PC-3 (cell line): Measurements from ENCODE around the gene NOP14. TPM values are rescaled to one million over a fixed set of nuclear protein-coding genes. Genes with fewer than 3 reads are reported as not detected.

ENCODE experiments used
- ATAC-seq: fragments of 200-7000 bp; cut with Tn5 transposase; 2 replicates; pipeline ENCODE4 v1.9.1; 2020; ENCODE audit warnings: mild to moderate bottlenecking, moderate library complexity
- BruUV-seq: library from RNA; stranded (reverse); fragments of 400-500 nt; replicated peaks from 2 replicates; lab custom pipeline; 2021; lab: Mats Ljungman, UMichigan
- CTCF ChIA-PET: fragments of 300-600 bp; sonication (Branson Sonifier 250); formaldehyde crosslinking; loops from one replicate; lab custom pipeline; 2022; ENCODE audit warnings: antibody characterized with exemption; lab: Charles Lee
- POLR2A ChIA-PET: fragments of 300-600 bp; sonication (Branson Sonifier 250); formaldehyde crosslinking; loops from one replicate; lab custom pipeline; 2022; ENCODE audit warnings: antibody characterized with exemption; ENCODE audit not compliant: unreplicated experiment; lab: Charles Lee
- DNase-seq: peaks from one replicate; pipeline ENCODE4 v3.0.0-alpha.2; 2015
- H2AFZ ChIP-seq: fragments of 300-600 bp; sonication (generic); 2 replicates; pipeline ENCODE4 v1.6.0; 2016; ENCODE audit warnings: antibody characterized with exemption, low read length
- H3F3A ChIP-seq: fragments of 300-600 bp; sonication (generic); one replicate; pipeline ENCODE4 v1.6.0; 2017; ENCODE audit warnings: antibody characterized with exemption, low read length, control low read depth, mild to moderate bottlenecking; ENCODE audit not compliant: unreplicated experiment
- H3K27ac ChIP-seq: fragments of 300-600 bp; sonication (generic); 2 replicates; pipeline ENCODE4 v1.5.1; 2016; ENCODE audit warnings: mild to moderate bottlenecking, low read length
- H3K27me3 ChIP-seq: fragments of 300-600 bp; sonication (generic); 2 replicates; pipeline ENCODE4 v1.6.1; 2016; ENCODE audit warnings: low read length, mixed read lengths
- H3K36me3 ChIP-seq: fragments of 300-600 bp; sonication (generic); 2 replicates; pipeline ENCODE4 v1.6.1; 2016; ENCODE audit warnings: low read depth, mixed run types, low read length, mixed read lengths
- H3K4me1 ChIP-seq: fragments of 300-600 bp; sonication (generic); 2 replicates; pipeline ENCODE4 v1.5.1; 2016; ENCODE audit warnings: low read length; ENCODE audit not compliant: insufficient read depth
- H3K4me2 ChIP-seq: fragments of 300-600 bp; sonication (generic); 2 replicates; pipeline ENCODE4 v1.6.0; 2016; ENCODE audit warnings: low read length
- H3K4me3 ChIP-seq: fragments of 300-600 bp; sonication (generic); 2 replicates; pipeline ENCODE4 v1.5.1; 2016; ENCODE audit warnings: mild to moderate bottlenecking, low read length, mixed read lengths
- H3K79me2 ChIP-seq: fragments of 300-600 bp; sonication (generic); 2 replicates; pipeline ENCODE4 v1.6.1; 2017; ENCODE audit warnings: low read length, mixed read lengths
- H3K9ac ChIP-seq: fragments of 300-600 bp; sonication (generic); 2 replicates; pipeline ENCODE4 v1.6.0; 2016; ENCODE audit warnings: mild to moderate bottlenecking, low read length
- H3K9me2 ChIP-seq: fragments of 300-600 bp; sonication (generic); replicated peaks from 2 replicates; pipeline ENCODE4 v1.6.1; 2016; ENCODE audit warnings: mixed run types, low read length, mixed read lengths
- H3K9me3 ChIP-seq: fragments of 300-600 bp; sonication (generic); 2 replicates; pipeline ENCODE4 v1.6.1; 2016; ENCODE audit warnings: low read length, mixed read lengths
- H4K20me1 ChIP-seq: fragments of 300-600 bp; sonication (generic); 2 replicates; pipeline ENCODE4 v1.6.1; 2016; ENCODE audit warnings: low read length, mixed read lengths
- EZH2 ChIP-seq: fragments of 300-600 bp; sonication (generic); IDR thresholded peaks from one replicate; pipeline ENCODE4 v1.6.1; 2017; ENCODE audit warnings: antibody characterized with exemption, mild to moderate bottlenecking, low read length; ENCODE audit not compliant: unreplicated experiment
- EZH2phosphoT487 ChIP-seq: fragments of 300-600 bp; sonication (generic); IDR thresholded peaks from 2 replicates; pipeline ENCODE4 v1.6.1; 2018; ENCODE audit warnings: mild to moderate bottlenecking, antibody characterized with exemption, low read length, borderline replicate concordance
- intact Hi-C: fragments of 100-400 bp; cut with micrococcal nuclease; formaldehyde crosslinking; loops from 2 replicates; pipeline ENCODE4 v1.9.0; 2023
- total RNA-seq: library from RNA; depleted of rRNA; stranded (reverse); fragments of >200 nt; gene quantifications from 2 replicates; pipeline ENCODE4 v1.2.3, GENCODE V29; 2014
- TF ChIP-seq, protein P1 (sequence below): fragments of 300-600 bp; sonication (generic); conservative IDR thresholded peaks from 2 replicates; pipeline ENCODE4 v1.5.1; 2017; ENCODE audit warnings: antibody characterized with exemption, low read depth, mild to moderate bottlenecking, low read length

The NOP14 gene
- total RNA-seq, 1 experiment from 2014 or later, result 26.0 TPM

DNA sequence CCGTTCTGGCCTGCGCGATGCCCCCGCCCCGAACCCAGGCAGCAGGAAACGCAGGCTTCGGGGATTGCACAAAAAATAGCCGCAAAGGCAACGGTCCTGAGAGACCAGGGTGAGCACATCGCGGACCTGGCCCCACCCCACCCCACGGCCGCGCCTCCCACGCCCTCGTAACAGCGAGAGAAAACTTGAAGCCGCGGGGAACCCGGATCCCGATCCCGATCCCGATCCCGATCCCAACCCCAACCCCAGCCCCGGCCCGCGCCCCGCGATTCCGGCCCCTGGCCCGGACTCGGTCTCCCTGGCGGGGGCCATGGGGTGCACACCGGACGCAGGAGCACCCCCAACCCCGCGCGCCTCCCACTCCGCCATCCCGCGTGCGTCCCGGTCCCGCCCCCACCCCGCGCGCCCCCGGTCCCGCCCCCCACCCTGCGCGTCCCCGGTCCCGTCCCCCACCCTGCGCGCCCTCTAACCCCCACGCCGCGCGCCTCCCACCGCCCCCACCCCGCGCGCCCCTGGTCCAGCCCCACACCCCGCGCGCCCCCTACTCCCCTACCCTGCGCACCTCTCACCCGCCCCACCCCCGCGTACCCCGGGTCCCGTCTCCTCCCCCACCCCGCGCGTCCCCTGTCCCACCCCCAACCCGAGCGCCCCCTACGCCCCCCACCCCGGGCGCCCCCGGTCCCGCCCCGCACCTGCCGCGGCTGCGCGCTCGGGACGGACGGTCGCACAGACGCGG is 29.0 kb downstream of the NOP14 start:
- Histone ChIP-seq H3K36me3 (peaks cover 7% of the 10 kb centered on the region; the same call in 1 of the 2 replicates), H3K9ac (peak overlapping the region; percentile 99)
- peak; percentile 19 for DNase-seq

DNA sequence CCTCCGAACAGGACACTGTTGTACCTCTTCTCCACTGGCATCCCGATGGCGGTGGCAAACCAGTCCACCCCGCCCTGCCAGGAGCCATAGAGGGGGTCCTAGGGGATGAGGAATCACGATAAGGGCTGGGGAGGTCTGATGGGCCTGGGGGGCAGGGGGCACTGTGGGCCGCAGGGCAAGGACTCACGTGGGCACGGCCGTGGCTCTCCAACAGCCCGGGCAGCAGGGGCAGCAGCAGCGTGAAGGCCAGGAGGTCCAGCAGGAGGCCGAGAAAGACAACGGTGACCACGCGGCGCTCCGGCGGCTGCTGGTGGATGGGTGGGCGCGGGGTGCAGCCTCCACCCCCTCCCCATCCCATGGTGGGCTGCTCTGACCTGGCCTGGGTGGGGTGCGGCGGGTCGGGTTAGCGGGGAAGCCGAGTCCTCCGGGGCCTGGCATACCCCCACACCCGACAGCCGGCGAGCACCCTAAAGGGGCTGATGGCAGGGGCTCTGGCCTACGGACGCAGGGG is 29.6 kb downstream of the NOP14 start:
- no TSS peak for BruUV-seq
- Histone ChIP-seq H2AFZ (0 out of 2 replicates have a peak overlapping the region, but pooled peaks have one; percentile 26), H3K27me3 (no peaks in the 10 kb centered on the region), H3K9me3 (no peaks in the 10 kb centered on the region), H3K4me2 (peak overlapping the region; percentile 97), H3K4me3 (peak overlapping the region; percentile 77), H3K27ac (0 out of 2 replicates have a peak overlapping the region, but pooled peaks have one; percentile 7), H4K20me1 (peaks cover 2% of the 10 kb centered on the region; the same call in 1 of the 2 replicates), H3K4me1 (peaks cover 36% of the 10 kb centered on the region), H3K79me2 (peaks cover 23% of the 10 kb centered on the region), H3K36me3 (peaks cover 5% of the 10 kb centered on the region; the same call in 1 of the 2 replicates), H3F3A (peaks cover 5% of the 10 kb centered on the region), H3K9ac (peak overlapping the region; percentile 76), H3K9me2 (no peaks in the 10 kb centered on the region)
- intact Hi-C loops, result loop anchor here (2.0 kb wide), 1 partner anchor 169 kb away; no protein-coding TSS in a partner anchor
- no peak for ATAC-seq
- ChIA-PET POLR2A (no interaction called here), CTCF (no interaction called here)
- TF ChIP-seq, protein P1, sequence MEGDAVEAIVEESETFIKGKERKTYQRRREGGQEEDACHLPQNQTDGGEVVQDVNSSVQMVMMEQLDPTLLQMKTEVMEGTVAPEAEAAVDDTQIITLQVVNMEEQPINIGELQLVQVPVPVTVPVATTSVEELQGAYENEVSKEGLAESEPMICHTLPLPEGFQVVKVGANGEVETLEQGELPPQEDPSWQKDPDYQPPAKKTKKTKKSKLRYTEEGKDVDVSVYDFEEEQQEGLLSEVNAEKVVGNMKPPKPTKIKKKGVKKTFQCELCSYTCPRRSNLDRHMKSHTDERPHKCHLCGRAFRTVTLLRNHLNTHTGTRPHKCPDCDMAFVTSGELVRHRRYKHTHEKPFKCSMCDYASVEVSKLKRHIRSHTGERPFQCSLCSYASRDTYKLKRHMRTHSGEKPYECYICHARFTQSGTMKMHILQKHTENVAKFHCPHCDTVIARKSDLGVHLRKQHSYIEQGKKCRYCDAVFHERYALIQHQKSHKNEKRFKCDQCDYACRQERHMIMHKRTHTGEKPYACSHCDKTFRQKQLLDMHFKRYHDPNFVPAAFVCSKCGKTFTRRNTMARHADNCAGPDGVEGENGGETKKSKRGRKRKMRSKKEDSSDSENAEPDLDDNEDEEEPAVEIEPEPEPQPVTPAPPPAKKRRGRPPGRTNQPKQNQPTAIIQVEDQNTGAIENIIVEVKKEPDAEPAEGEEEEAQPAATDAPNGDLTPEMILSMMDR, result no peak
- no peak for TF ChIP-seq EZH2phosphoT487
- no peak for DNase-seq

More for the DNA sequence above, 29.0 kb downstream of the NOP14 start:
- TF ChIP-seq EZH2phosphoT487, result no peak
- TF ChIP-seq EZH2, result no peak
- TF ChIP-seq, protein P1, result no peak
- CTCF ChIA-PET, result no interaction called here
- Histone ChIP-seq H3K4me2 (peak overlapping the region; percentile 97), H3K27me3 (no peaks in the 10 kb centered on the region), H3K4me1 (peaks cover 36% of the 10 kb centered on the region), H3K9me2 (no peaks in the 10 kb centered on the region), H4K20me1 (peaks cover 2% of the 10 kb centered on the region; the same call in 1 of the 2 replicates), H3K27ac (0 out of 2 replicates have a peak overlapping the region, but pooled peaks have one; percentile 7), H2AFZ (no peak overlapping the region), H3K79me2 (peaks cover 23% of the 10 kb centered on the region), H3K9me3 (no peaks in the 10 kb centered on the region), H3K4me3 (peak overlapping the region; percentile 98), H3F3A (peaks cover 5% of the 10 kb centered on the region)
- POLR2A ChIA-PET, result no interaction called here
- no TSS peak for BruUV-seq
- ATAC-seq, result peak; percentile 7
- intact Hi-C loops, result no loop called here
